Breast epithelium (tissue), 4 donors: ENCODE results near the gene PRR35. TPM values are rescaled to one million over a fixed set of nuclear protein-coding genes. Genes with fewer than 3 reads are reported as not detected.

Experiments
- DNase-seq, 2 donors: peaks; one replicate each; pipeline ENCODE4 v3.0.0-alpha.2; 2019; ENCODE audit warnings: low spot score in 2 of 2
- H3K27ac ChIP-seq, 2 donors: fragments of 200-600 bp; sonication (generic) in 1 of 2; one replicate each; pipeline ENCODE4 v1.5.1; 2016 to 2019; ENCODE audit warnings: mild to moderate bottlenecking in 1 of 2
- H3K27me3 ChIP-seq, 2 donors: fragments of 200-600 bp; sonication (generic) in 1 of 2; one replicate each; pipeline versions ENCODE4 v1.5.1 to v1.6.0; 2017 to 2019; ENCODE audit warnings: control low read depth in 1 of 2, mild to moderate bottlenecking in 1 of 2
- H3K36me3 ChIP-seq: fragments of 200-600 bp; one replicate; pipeline ENCODE4 v1.5.1; 2019
- H3K4me1 ChIP-seq, 2 donors: fragments of 200-600 bp; sonication (generic); one replicate each; pipeline ENCODE4 v1.5.1; 2016 to 2019; ENCODE audit warnings: control low read depth in 1 of 2
- H3K4me3 ChIP-seq, 3 donors: fragments of 200-600 bp; sonication (generic); 1 replicate in 2 of 3; 2 replicates in 1 of 3; pipeline ENCODE4 v1.5.1; 2016 to 2019; ENCODE audit warnings: mild to moderate bottlenecking in 3 of 3, moderate library complexity in 2 of 3
- H3K9me3 ChIP-seq, 2 donors: fragments of 200-600 bp; sonication (generic) in 1 of 2; one replicate each; pipeline ENCODE4 v1.5.1; 2016 to 2019; ENCODE audit warnings: control low read depth in 1 of 2
- POLR2A ChIP-seq: fragments of 450-650 bp; IDR thresholded peaks from one replicate; pipeline ENCODE4 v1.6.1; 2016; ENCODE audit warnings: antibody characterized with exemption, mild to moderate bottlenecking, moderate library complexity
- POLR2AphosphoS5 ChIP-seq, 3 donors: sonication (generic); formaldehyde crosslinking; IDR thresholded peaks; one replicate each; pipeline ENCODE4 v1.6.1; 2017; ENCODE audit warnings: antibody characterized with exemption in 3 of 3
- intact Hi-C: fragments of 100-400 bp; cut with DNase I; formaldehyde crosslinking; loops from one replicate; pipeline ENCODE4 v1.15.1; 2023; ENCODE audit warnings: low total_unique reads
- total RNA-seq, 3 donors: library from RNA; depleted of rRNA; stranded (reverse); fragments of >200 nt; gene quantifications; one replicate each; pipeline ENCODE4 v1.1.0, GENCODE V29; 2016
- TF ChIP-seq, protein P1 (sequence below), 3 donors: fragments of 450-650 bp; IDR thresholded peaks; one replicate each; pipeline ENCODE4 v1.5.1; 2016 to 2017; ENCODE audit warnings: antibody characterized with exemption in 3 of 3, mild to moderate bottlenecking in 3 of 3, moderate library complexity in 3 of 3

Gene PRR35
- total RNA-seq, 3 donors from 2014 or later, result not detected

DNA sequence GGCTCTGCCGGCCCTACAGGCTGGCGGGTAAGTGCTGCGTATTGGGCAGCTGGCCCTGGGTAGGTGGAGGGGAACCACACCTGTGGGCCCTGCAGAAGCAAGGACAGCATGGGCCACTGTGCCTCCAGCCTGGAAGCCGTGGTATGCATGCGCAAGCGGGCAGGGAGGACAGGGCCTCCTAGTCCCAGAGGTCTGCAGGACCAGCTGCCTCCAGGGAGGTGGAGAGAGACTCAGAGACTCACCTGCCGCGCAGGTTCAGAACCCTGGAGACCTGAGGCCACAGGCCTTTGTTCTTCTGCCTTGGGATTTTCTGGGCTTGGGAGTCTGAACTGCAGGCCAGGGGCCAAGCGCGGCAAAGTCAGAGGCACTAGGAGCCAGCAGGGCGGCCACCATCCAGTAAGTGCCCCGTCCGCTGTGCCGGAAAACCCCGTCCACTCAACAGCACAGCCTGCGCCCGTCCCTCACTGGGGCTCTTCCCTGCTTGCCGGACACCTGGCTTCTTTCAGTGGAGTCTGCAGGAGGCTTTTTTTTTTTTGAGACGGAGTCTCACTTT lies 20.8 kb downstream of the PRR35 start:
- TF ChIP-seq, protein P1, sequence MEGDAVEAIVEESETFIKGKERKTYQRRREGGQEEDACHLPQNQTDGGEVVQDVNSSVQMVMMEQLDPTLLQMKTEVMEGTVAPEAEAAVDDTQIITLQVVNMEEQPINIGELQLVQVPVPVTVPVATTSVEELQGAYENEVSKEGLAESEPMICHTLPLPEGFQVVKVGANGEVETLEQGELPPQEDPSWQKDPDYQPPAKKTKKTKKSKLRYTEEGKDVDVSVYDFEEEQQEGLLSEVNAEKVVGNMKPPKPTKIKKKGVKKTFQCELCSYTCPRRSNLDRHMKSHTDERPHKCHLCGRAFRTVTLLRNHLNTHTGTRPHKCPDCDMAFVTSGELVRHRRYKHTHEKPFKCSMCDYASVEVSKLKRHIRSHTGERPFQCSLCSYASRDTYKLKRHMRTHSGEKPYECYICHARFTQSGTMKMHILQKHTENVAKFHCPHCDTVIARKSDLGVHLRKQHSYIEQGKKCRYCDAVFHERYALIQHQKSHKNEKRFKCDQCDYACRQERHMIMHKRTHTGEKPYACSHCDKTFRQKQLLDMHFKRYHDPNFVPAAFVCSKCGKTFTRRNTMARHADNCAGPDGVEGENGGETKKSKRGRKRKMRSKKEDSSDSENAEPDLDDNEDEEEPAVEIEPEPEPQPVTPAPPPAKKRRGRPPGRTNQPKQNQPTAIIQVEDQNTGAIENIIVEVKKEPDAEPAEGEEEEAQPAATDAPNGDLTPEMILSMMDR (IDR thresholded peaks at IDR 0.05), result no peak
- TF ChIP-seq POLR2A (no peak), POLR2AphosphoS5 (IDR thresholded peaks at IDR 0.05) (no peak)
- no peak for DNase-seq
- no peaks in the 10 kb centered on the region for H3K9me3 ChIP-seq
- intact Hi-C loops, result no loop called here
- no peaks in the 10 kb centered on the region for H3K36me3 ChIP-seq
- H3K27ac ChIP-seq, result no peak overlapping the region
- H3K4me3 ChIP-seq, result no peak overlapping the region
- no peaks in the 10 kb centered on the region for H3K4me1 ChIP-seq
- no peaks in the 10 kb centered on the region for H3K27me3 ChIP-seq

DNA sequence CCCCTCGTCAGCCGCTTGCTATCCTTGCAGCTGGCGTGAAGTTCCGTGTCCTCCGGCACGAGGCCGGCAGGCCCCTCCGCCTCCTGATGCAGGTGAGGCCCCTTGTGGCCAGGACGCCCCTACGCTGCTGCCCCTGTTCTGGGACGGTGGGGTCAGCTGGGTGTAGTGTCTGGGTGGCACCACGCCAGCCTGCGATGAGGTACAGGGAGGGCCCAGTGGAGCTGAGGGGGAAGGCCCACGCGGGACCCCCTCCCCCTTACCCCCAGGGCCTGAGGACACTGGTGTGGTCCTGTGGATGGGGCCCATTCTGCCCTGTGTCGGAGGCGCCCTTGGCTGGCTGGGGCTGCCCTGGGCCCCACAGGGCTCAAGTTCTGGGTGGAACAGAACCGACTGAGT lies 22.0 kb downstream of the PRR35 start:
- H3K4me3 ChIP-seq, result no peak overlapping the region
- H3K27ac ChIP-seq, result no peak overlapping the region
- H3K27me3 ChIP-seq, result no peaks in the 10 kb centered on the region
- TF ChIP-seq, protein P1 (IDR thresholded peaks at IDR 0.05), result no peak
- TF ChIP-seq POLR2A (no peak), POLR2AphosphoS5 (IDR thresholded peaks at IDR 0.05) (no peak)
- H3K4me1 ChIP-seq, result peaks cover 0 to under 1% of the 10 kb centered on the region in 2 donors
- H3K9me3 ChIP-seq, result no peaks in the 10 kb centered on the region
- H3K36me3 ChIP-seq, result no peaks in the 10 kb centered on the region
- intact Hi-C loops, result no loop called here
- DNase-seq, result no peak

- Histone ChIP-seq H3K27ac (no peak overlapping the region), H3K9me3 (no peaks in the 10 kb centered on the region)
- intact Hi-C loops, result no loop called here
Measured at GRCh38 chr16:582614-583331, 22.6 kb downstream of the PRR35 start.

GRCh38 chr16:583470-583814 lies 23.2 kb downstream of the PRR35 start:
- no peak for DNase-seq
- H3K4me1 ChIP-seq, result peaks cover 2 to 13% of the 10 kb centered on the region in 2 donors
- no peak overlapping the region for H3K27ac ChIP-seq
- TF ChIP-seq, protein P1 (IDR thresholded peaks at IDR 0.05), result no peak
- H3K9me3 ChIP-seq, result no peaks in the 10 kb centered on the region
- H3K27me3 ChIP-seq, result no peaks in the 10 kb centered on the region
- no peak overlapping the region for H3K4me3 ChIP-seq
- intact Hi-C loops, result no loop called here
- no peaks in the 10 kb centered on the region for H3K36me3 ChIP-seq

More at GRCh38 chr16:582614-583331, 22.6 kb downstream of the PRR35 start:
- Histone ChIP-seq H3K36me3 (no peaks in the 10 kb centered on the region), H3K4me3 (no peak overlapping the region), H3K27me3 (no peaks in the 10 kb centered on the region), H3K4me1 (peaks cover 0 to 6% of the 10 kb centered on the region in 2 donors)
- DNase-seq, result no peak
- no peak for TF ChIP-seq POLR2AphosphoS5 (IDR thresholded peaks at IDR 0.05)
- TF ChIP-seq, protein P1 (IDR thresholded peaks at IDR 0.05), result no peak
- no peak for TF ChIP-seq POLR2A

DNA sequence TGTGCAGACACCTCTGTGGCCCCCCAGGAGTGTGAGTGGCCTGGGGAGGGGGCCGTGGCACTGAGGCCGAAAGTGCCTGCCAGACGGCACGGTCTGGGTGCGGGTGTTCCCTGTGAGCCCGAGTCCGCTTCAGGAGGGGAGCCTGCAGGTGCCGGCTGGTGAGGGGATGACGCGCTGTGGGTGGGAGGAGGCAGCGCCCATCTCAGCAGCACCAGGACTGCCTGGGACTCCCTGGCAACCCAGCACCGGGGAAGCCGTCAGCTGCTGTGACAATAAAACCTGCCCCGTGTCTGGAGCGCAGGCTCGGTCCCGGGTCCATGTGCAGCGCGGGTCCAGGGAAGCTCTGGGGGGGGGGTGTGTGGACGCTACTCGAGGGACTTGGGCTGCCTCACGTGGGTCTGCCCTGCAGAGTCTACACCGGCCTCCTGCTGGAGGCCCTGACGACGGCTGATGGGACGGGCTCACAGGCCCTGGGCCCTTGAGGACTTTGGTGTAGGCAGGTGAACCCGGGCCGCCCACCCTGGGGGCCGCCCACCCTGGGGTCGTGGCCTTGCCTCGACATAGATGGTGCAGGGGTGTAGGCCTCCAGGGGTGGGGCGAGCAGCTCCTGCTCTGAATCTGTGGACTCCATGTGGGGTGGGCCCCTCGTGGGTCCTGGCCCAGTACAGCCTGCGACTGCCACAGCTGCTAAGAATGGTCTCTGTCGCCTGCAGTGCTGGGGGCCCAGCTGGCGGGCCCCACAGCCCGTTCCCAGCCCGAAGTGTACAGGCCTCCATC lies 23.8 kb downstream of the PRR35 start:
- intact Hi-C loops, result no loop called here
- TF ChIP-seq, protein P1 (IDR thresholded peaks at IDR 0.05), result no peak
- TF ChIP-seq POLR2AphosphoS5 (IDR thresholded peaks at IDR 0.05), result no peak
- TF ChIP-seq POLR2A, result no peak
- H3K27me3 ChIP-seq, result no peaks in the 10 kb centered on the region

More for the DNA sequence above, 23.8 kb downstream of the PRR35 start:
- Histone ChIP-seq H3K36me3 (no peaks in the 10 kb centered on the region), H3K4me1 (peaks cover 2 to 13% of the 10 kb centered on the region in 2 donors), H3K4me3 (no peak overlapping the region), H3K9me3 (no peaks in the 10 kb centered on the region), H3K27ac (no peak overlapping the region)
- DNase-seq, result no peak
